GM12878 (cell line): ENCODE measurements around the gene MYG1. TPM values are rescaled to one million over a fixed set of nuclear protein-coding genes. Genes with fewer than 3 reads are reported as not detected.

Source experiments
- BHLHE40 ChIP-seq, 2 experiments: fragments of 450-650 bp in 1 of 2; IDR thresholded peaks; 2 replicates each; pipeline ENCODE4 v1.6.1; 2011 to 2017; ENCODE audit warnings: low read depth in 2 of 2, borderline replicate concordance in 1 of 2, improper control_type of control experiment in 1 of 2, low read length in 1 of 2, mild to moderate bottlenecking in 1 of 2
- GATAD2B ChIP-seq: fragments of 450-650 bp; conservative IDR thresholded peaks from 2 replicates; pipeline ENCODE4 v1.6.1; 2017; ENCODE audit warnings: low read depth, mild to moderate bottlenecking, moderate library complexity
- IKZF1 ChIP-seq: fragments of 450-650 bp; conservative IDR thresholded peaks from 2 replicates; pipeline ENCODE4 v1.6.1; 2017; ENCODE audit warnings: antibody characterized with exemption, mild to moderate bottlenecking
- IRF4 ChIP-seq: IDR thresholded peaks from 2 replicates; pipeline ENCODE4 v1.6.1; 2011; ENCODE audit warnings: low read depth, low read length
- PAX5 ChIP-seq: IDR thresholded peaks from 2 replicates; pipeline ENCODE4 v1.6.1; 2011; ENCODE audit warnings: low read depth, low read length, borderline replicate concordance
- RAD21 ChIP-seq: IDR thresholded peaks from 2 replicates; pipeline ENCODE4 v1.6.1; 2011; ENCODE audit warnings: mild to moderate bottlenecking, low read depth, low read length, moderate library complexity; ENCODE audit not compliant: insufficient read depth
- RAD51 ChIP-seq: fragments of 450-650 bp; IDR thresholded peaks from 2 replicates; pipeline ENCODE4 v1.6.1; 2016; ENCODE audit warnings: moderate library complexity, mild to moderate bottlenecking, inconsistent platforms
- RBBP5 ChIP-seq: fragments of 200-600 bp; sonication (generic); conservative IDR thresholded peaks from 2 replicates; pipeline ENCODE4 v1.6.1; 2016
- RELA ChIP-seq: fragments of 450-650 bp; IDR thresholded peaks from 2 replicates; pipeline ENCODE4 v1.8.0; 2014; ENCODE audit warnings: borderline replicate concordance; ENCODE audit not compliant: partially characterized antibody
- RUNX3 ChIP-seq: IDR thresholded peaks from 2 replicates; pipeline ENCODE4 v1.6.1; 2012; ENCODE audit warnings: low read length, inconsistent platforms
- SIX5 ChIP-seq: IDR thresholded peaks from 2 replicates; pipeline ENCODE4 v1.6.1; 2011; ENCODE audit warnings: mild to moderate bottlenecking, low read depth, low read length, moderate library complexity; ENCODE audit not compliant: severe bottlenecking
- SMC3 ChIP-seq: IDR thresholded peaks from 2 replicates; pipeline ENCODE4 v1.6.1; 2011; ENCODE audit warnings: low read length, improper control_type of control experiment, borderline replicate concordance
- TAF1 ChIP-seq: IDR thresholded peaks from 2 replicates; pipeline ENCODE4 v1.6.1; 2011; ENCODE audit warnings: mild to moderate bottlenecking, low read depth, low read length, borderline replicate concordance
- TBL1XR1 ChIP-seq: IDR thresholded peaks from 2 replicates; pipeline ENCODE4 v1.6.1; 2012; ENCODE audit warnings: low read depth, low read length, improper control_type of control experiment
- polyA plus RNA-seq, 11 experiments: library from polyadenylated mRNA; depleted of rRNA in 4 of 11; unstranded in 6 of 11; stranded (reverse) in 5 of 11; fragments of >200 nt; fragmentation: Nextera tagmentation in 4 of 11; fragmentation: Illumina TruSeq in 1 of 11; extraction: Ambion mirVana in 4 of 11; extraction: Trizol in 1 of 11; gene quantifications; 1 replicate in 1 of 11; 2 replicates in 10 of 11; pipeline versions ENCODE4 v1.2.1 to v1.2.3, GENCODE V29; 2011 to 2016; ENCODE audit warnings: inconsistent platforms in 2 of 11, missing spikeins in 2 of 11, low read depth in 1 of 11
- total RNA-seq, 4 experiments: library from RNA; depleted of rRNA in 3 of 4; stranded (reverse); fragments of >200 nt in 3 of 4; fragmentation: Illumina TruSeq in 1 of 4; extraction: Trizol in 1 of 4; gene quantifications; 2 replicates each; pipeline versions ENCODE4 v1.2.1 to v1.2.3, GENCODE V29; 2013 to 2021
- TF ChIP-seq, protein P1 (sequence below): fragments of 450-650 bp; IDR thresholded peaks from 2 replicates; pipeline ENCODE4 v1.6.1; 2017; ENCODE audit warnings: mild to moderate bottlenecking, low read depth, inconsistent platforms; ENCODE audit not compliant: poor library complexity, severe bottlenecking
- TF ChIP-seq, protein P2 (sequence below): IDR thresholded peaks from 2 replicates; pipeline ENCODE4 v1.6.1; 2012; ENCODE audit warnings: low read depth, low read length, improper control_type of control experiment
- TF ChIP-seq, protein P3 (sequence below): IDR thresholded peaks from 2 replicates; pipeline ENCODE4 v1.6.1; 2012; ENCODE audit warnings: low read depth, low read length, improper control_type of control experiment
- TF ChIP-seq, protein P4 (sequence below): fragments of 450-650 bp; IDR thresholded peaks from 2 replicates; pipeline ENCODE4 v1.6.1; 2016; ENCODE audit warnings: mild to moderate bottlenecking

Gene MYG1
- total and polyA plus RNA-seq, 10 of the 15 experiments (the other 5 are each of a cell fraction or from before 2014, with no cell fraction given) = 20.7 to 81.0 (median 49.4) TPM

DNA sequence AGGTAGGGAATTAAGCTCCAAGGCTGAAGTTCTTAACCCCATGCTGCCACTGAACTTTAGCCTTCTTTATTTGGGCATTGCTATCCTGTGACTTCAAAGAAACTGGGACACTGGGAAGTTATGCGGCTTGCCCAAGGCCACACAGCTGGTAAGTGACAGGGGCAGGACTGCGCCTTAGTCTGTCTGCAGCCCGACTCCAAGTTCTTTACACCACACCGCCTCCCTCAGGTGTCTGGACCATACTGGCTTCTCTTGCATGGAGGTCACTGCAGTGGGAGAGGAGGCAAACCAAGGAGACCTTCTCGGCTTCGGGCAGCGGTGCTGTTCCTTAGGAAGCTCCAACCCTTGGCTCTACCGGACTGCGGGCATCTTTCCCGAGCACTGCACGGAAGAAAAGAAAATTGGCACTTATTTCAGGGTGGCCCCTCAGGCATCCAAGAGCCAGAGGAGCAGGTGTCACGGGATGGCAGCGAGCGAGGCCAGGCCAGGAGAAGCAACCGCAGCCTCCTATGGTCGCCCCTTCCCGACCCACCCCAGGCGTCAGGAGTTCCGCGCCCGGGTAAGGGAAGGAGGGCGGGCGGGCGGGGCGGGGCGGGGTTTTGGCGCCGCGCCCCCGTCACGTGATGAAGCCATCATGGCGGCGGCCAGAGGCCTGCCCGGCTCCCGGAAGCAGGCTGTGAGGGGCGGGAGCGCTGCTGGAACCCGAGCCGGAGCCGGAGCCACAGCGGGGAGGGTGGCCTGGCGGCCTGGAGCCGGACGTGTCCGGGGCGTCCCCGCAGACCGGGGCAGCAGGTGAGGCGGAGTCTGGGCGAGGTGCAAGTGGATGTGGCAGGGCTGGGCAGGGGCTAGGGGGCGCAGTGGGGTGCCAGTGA lies 47.8 kb upstream of the MYG1 start (continued):
- TF ChIP-seq IKZF1 (peak; percentile 61), RELA (peak; percentile 20), BHLHE40 (IDR thresholded peaks at IDR 0.05; ENCODE audit: borderline replicate concordance in 1 of 2, low read depth in 2 of 2, low read length in 1 of 2) (peak; percentile 70 to 92), GATAD2B (peak; percentile 67; the same call in 1 of the 2 replicates), PAX5 (no peak), TBL1XR1 (no peak; the same call in 1 of the 2 replicates), RAD21 (peak; percentile 83), TAF1 (peak; percentile 58; the same call in 1 of the 2 replicates), IRF4 (no peak), RBBP5 (no peak), SIX5 (no peak), RUNX3 (peak; percentile 25), RAD51 (peak; percentile 75), SMC3 (peak; percentile 65; the same call in 1 of the 2 replicates)
- TF ChIP-seq, protein P1, sequence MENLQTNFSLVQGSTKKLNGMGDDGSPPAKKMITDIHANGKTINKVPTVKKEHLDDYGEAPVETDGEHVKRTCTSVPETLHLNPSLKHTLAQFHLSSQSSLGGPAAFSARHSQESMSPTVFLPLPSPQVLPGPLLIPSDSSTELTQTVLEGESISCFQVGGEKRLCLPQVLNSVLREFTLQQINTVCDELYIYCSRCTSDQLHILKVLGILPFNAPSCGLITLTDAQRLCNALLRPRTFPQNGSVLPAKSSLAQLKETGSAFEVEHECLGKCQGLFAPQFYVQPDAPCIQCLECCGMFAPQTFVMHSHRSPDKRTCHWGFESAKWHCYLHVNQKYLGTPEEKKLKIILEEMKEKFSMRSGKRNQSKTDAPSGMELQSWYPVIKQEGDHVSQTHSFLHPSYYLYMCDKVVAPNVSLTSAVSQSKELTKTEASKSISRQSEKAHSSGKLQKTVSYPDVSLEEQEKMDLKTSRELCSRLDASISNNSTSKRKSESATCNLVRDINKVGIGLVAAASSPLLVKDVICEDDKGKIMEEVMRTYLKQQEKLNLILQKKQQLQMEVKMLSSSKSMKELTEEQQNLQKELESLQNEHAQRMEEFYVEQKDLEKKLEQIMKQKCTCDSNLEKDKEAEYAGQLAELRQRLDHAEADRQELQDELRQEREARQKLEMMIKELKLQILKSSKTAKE = peak; percentile 25
- TF ChIP-seq, protein P2, sequence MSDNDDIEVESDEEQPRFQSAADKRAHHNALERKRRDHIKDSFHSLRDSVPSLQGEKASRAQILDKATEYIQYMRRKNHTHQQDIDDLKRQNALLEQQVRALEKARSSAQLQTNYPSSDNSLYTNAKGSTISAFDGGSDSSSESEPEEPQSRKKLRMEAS = peak; percentile 71
- TF ChIP-seq, protein P3, sequence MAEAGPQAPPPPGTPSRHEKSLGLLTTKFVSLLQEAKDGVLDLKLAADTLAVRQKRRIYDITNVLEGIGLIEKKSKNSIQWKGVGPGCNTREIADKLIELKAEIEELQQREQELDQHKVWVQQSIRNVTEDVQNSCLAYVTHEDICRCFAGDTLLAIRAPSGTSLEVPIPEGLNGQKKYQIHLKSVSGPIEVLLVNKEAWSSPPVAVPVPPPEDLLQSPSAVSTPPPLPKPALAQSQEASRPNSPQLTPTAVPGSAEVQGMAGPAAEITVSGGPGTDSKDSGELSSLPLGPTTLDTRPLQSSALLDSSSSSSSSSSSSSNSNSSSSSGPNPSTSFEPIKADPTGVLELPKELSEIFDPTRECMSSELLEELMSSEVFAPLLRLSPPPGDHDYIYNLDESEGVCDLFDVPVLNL = 0 out of 2 replicates have a peak, but pooled peaks have one; percentile 26
- TF ChIP-seq, protein P4, sequence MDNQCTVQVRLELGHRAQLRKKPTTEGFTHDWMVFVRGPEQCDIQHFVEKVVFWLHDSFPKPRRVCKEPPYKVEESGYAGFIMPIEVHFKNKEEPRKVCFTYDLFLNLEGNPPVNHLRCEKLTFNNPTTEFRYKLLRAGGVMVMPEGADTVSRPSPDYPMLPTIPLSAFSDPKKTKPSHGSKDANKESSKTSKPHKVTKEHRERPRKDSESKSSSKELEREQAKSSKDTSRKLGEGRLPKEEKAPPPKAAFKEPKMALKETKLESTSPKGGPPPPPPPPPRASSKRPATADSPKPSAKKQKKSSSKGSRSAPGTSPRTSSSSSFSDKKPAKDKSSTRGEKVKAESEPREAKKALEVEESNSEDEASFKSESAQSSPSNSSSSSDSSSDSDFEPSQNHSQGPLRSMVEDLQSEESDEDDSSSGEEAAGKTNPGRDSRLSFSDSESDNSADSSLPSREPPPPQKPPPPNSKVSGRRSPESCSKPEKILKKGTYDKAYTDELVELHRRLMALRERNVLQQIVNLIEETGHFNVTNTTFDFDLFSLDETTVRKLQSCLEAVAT = peak; percentile 21; the same call in 1 of the 2 replicates
